A549 (cell line): ENCODE results near the gene IGSF23. TPM values are rescaled to one million over a fixed set of nuclear protein-coding genes. Genes with fewer than 3 reads are reported as not detected.
"Not testable (repeated sequence)": the region's sequence is repeated elsewhere in the genome, so short reads cannot be mapped to it uniquely, and the experiment has no call there.

Experiments
- ATAC-seq, 2 experiments: fragments of 200-7000 bp in 1 of 2; fragments of >200 bp in 1 of 2; cut with Nextera tagmentation in 1 of 2; cut with Tn5 transposase in 1 of 2; 3 replicates each; pipeline versions ENCODE4 v1.8.0 to v1.9.1; 2018 to 2020; ENCODE audit warnings: mild to moderate bottlenecking in 1 of 2, moderate library complexity in 1 of 2
- CTCF ChIA-PET: fragments of 300-600 bp; sonication (Branson Sonifier 250); formaldehyde crosslinking; extraction: SDS; loops from one replicate; lab custom pipeline; 2021; ENCODE audit warnings: antibody characterized with exemption, inconsistent platforms; lab: Yijun Ruan, JAX
- POLR2A ChIA-PET: fragments of 350-600 bp; formaldehyde crosslinking; extraction: SDS; loops from one replicate; lab custom pipeline; 2021; ENCODE audit warnings: antibody characterized with exemption, inconsistent platforms; lab: Yijun Ruan, JAX
- DNase-seq, 2 experiments: peaks; one replicate each; pipeline versions ENCODE4 v3.0.0 to v3.0.0-alpha.2; 2011 to 2016; ENCODE audit warnings: low read depth in 1 of 2, low spot score in 1 of 2
- FAIRE-seq: peaks from 2 replicates; lab custom pipeline; 2011; peaks lifted over from hg19 to GRCh38; lab: Jason Lieb, UNC
- H3K27ac ChIP-seq, 2 experiments: fragments of >200 bp; sonication (Bioruptor Twin); formaldehyde crosslinking; 3 replicates each; pipeline ENCODE4 v1.5.1; 2016 to 2017
- H3K4me1 ChIP-seq: fragments of >200 bp; sonication (Bioruptor Twin); formaldehyde crosslinking; 3 replicates; pipeline ENCODE4 v1.6.1; 2016
- H3K4me2 ChIP-seq: fragments of >200 bp; sonication (Bioruptor Twin); formaldehyde crosslinking; 3 replicates; pipeline ENCODE4 v1.6.1; 2016
- H3K4me3 ChIP-seq: fragments of >200 bp; sonication (Bioruptor Twin); formaldehyde crosslinking; 3 replicates; pipeline ENCODE4 v1.5.1; 2016
- H3K9me3 ChIP-seq: fragments of >200 bp; sonication (Bioruptor Twin); formaldehyde crosslinking; 3 replicates; pipeline ENCODE4 v1.6.1; 2016
- ATOH8 ChIP-seq: fragments of 250-450 bp; sonication (Bioruptor Pico); IDR thresholded peaks from 2 replicates; pipeline ENCODE4 v1.5.0; 2020; ENCODE audit warnings: low read depth, mild to moderate bottlenecking, moderate library complexity
- CEBPB ChIP-seq, 2 experiments: fragments of >200 bp in 1 of 2; sonication (Bioruptor Twin) in 1 of 2; formaldehyde crosslinking in 1 of 2; IDR thresholded peaks; 2 replicates each; pipeline ENCODE4 v1.6.1; 2012 to 2016
- EHMT2 ChIP-seq: fragments of 200-600 bp; sonication (generic); IDR thresholded peaks from 2 replicates; pipeline ENCODE4 v1.6.1; 2016; ENCODE audit warnings: antibody characterized with exemption, low read depth, mild to moderate bottlenecking, moderate library complexity
- EP300 ChIP-seq, 2 experiments: fragments of >200 bp; sonication (Bioruptor Twin); formaldehyde crosslinking; IDR thresholded peaks; 2 replicates in 1 of 2; 3 replicates in 1 of 2; pipeline ENCODE4 v1.6.1; 2016 to 2017
- FOSL2 ChIP-seq, 2 experiments: fragments of 450-650 bp in 1 of 2; fragments of >200 bp in 1 of 2; sonication (Bioruptor Twin) in 1 of 2; formaldehyde crosslinking; IDR thresholded peaks; 2 replicates each; pipeline versions ENCODE4 v1.5.0 to v1.6.1; 2016 to 2020; ENCODE audit warnings: mild to moderate bottlenecking in 1 of 2, moderate library complexity in 1 of 2
- FOXS1 ChIP-seq: fragments of 250-450 bp; sonication (Bioruptor Pico); IDR thresholded peaks from 2 replicates; pipeline ENCODE4 v1.5.0; 2020; ENCODE audit warnings: mild to moderate bottlenecking, moderate library complexity
- HDAC2 ChIP-seq: fragments of 200-600 bp; sonication (generic); IDR thresholded peaks from 2 replicates; pipeline ENCODE4 v1.6.1; 2016
- HEYL ChIP-seq: fragments of 250-450 bp; sonication (Bioruptor Pico); IDR thresholded peaks from 2 replicates; pipeline ENCODE4 v1.8.0; 2021; ENCODE audit warnings: mild to moderate bottlenecking, moderate library complexity
- HMGXB4 ChIP-seq: fragments of 250-450 bp; sonication (Bioruptor Pico); IDR thresholded peaks from 2 replicates; pipeline ENCODE4 v1.5.0; 2021; ENCODE audit warnings: mild to moderate bottlenecking, moderate library complexity, borderline replicate concordance
- HOXA7 ChIP-seq: fragments of 250-450 bp; sonication (Bioruptor Pico); IDR thresholded peaks from 2 replicates; pipeline ENCODE4 v1.5.0; 2020; ENCODE audit warnings: mild to moderate bottlenecking, moderate library complexity
- HOXB13 ChIP-seq: fragments of 250-450 bp; sonication (Bioruptor Pico); IDR thresholded peaks from 2 replicates; pipeline ENCODE4 v1.5.0; 2020; ENCODE audit warnings: low read depth, mild to moderate bottlenecking, moderate library complexity
- HOXB5 ChIP-seq: fragments of 250-450 bp; sonication (Bioruptor Pico); IDR thresholded peaks from 2 replicates; pipeline ENCODE4 v1.5.0; 2020; ENCODE audit warnings: mild to moderate bottlenecking, moderate library complexity
- JUNB ChIP-seq: fragments of >200 bp; sonication (Bioruptor Twin); formaldehyde crosslinking; IDR thresholded peaks from 2 replicates; pipeline ENCODE4 v1.6.1; 2016
- KDM1A ChIP-seq: fragments of 200-600 bp; sonication (generic); IDR thresholded peaks from 2 replicates; pipeline ENCODE4 v1.6.1; 2016; ENCODE audit warnings: low read depth, mild to moderate bottlenecking
- MAFK ChIP-seq: fragments of 450-650 bp; IDR thresholded peaks from 2 replicates; pipeline ENCODE4 v1.6.1; 2014; ENCODE audit not compliant: partially characterized antibody
- NFE2L2 ChIP-seq: fragments of 150-350 bp; conservative IDR thresholded peaks from 2 replicates; pipeline ENCODE4 v1.6.1; 2014; ENCODE audit warnings: low read length
- NR3C1 ChIP-seq: fragments of >200 bp; sonication (Bioruptor Twin); formaldehyde crosslinking; IDR thresholded peaks from 3 replicates; pipeline ENCODE4 v1.6.1; 2017
- POLR2A ChIP-seq: IDR thresholded peaks from 2 replicates; pipeline ENCODE4 v1.6.1; 2012; ENCODE audit warnings: mild to moderate bottlenecking, low read length
- RAD21 ChIP-seq, 2 experiments: fragments of >200 bp in 1 of 2; sonication (Bioruptor Twin) in 1 of 2; formaldehyde crosslinking in 1 of 2; IDR thresholded peaks in 1 of 2; conservative IDR thresholded peaks in 1 of 2; 2 replicates in 1 of 2; 3 replicates in 1 of 2; pipeline ENCODE4 v1.6.1; 2012 to 2018; ENCODE audit warnings: inconsistent platforms in 1 of 2
- RARB ChIP-seq: fragments of 250-450 bp; sonication (Bioruptor Pico); IDR thresholded peaks from 2 replicates; pipeline ENCODE4 v1.8.0; 2021; ENCODE audit warnings: mild to moderate bottlenecking, moderate library complexity
- SMC3 ChIP-seq: fragments of >200 bp; sonication (Bioruptor Twin); formaldehyde crosslinking; IDR thresholded peaks from 3 replicates; pipeline ENCODE4 v1.6.1; 2018; ENCODE audit warnings: inconsistent platforms
- SREBF2 ChIP-seq: fragments of 450-650 bp; IDR thresholded peaks from 2 replicates; pipeline ENCODE4 v1.6.1; 2014; ENCODE audit warnings: mild to moderate bottlenecking, moderate library complexity
- WGBS: methylation state at CpG from one replicate; pipeline ENCODE4 v1.1.6; 2017; ENCODE audit errors: missing lambda C conversion rate; 5-methylcytosine and 5-hydroxymethylcytosine counted together
- polyA plus RNA-seq, 4 experiments: library from polyadenylated mRNA; depleted of rRNA in 3 of 4; stranded (reverse); fragments of >200 nt; fragmentation: RNase III in 1 of 4; extraction: RNeasy Plus Mini Kit Qiagen cat#74134 plus additional on column Dnase treatment in 1 of 4; gene quantifications; 2 replicates in 3 of 4; 3 replicates in 1 of 4; pipeline ENCODE4 v1.2.3, GENCODE V29; 2011 to 2017
- TF ChIP-seq, protein P1 (sequence below): fragments of >200 bp; sonication (Bioruptor Twin); formaldehyde crosslinking; IDR thresholded peaks from 3 replicates; pipeline ENCODE4 v1.5.1; 2016

The IGSF23 gene
- polyA plus RNA-seq, 2 of the 4 experiments (the other 2 are of a cell fraction): 0.14 to 0.35 TPM

DNA sequence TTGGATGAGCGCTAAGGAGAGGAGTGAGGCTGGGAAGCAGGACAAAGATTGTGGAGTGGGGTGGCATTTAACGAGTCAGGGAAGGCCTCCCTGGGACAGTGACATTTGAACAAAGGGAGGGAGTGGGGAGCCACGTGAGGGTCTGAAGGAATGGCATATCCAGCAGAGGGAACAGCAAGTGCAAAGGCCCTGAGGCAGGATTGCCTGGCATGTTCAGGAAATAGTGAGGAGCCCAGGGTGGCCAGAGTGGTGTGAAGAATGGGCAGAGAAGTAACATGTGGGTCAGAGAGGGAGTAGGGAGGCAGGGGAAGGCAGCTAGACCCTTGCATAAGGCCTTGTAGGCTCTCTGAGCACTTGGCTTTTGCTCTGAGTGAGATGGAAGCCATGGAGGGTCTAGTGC, 15.4 kb downstream of the IGSF23 start:
- Histone ChIP-seq H3K4me3 (no peak overlapping the region), H3K4me1 (peaks cover 31% of the 10 kb centered on the region), H3K27ac (peak overlapping the region in 1 of 2 experiments; percentile 1; a peak in 1 of 6 replicates), H3K9me3 (no peaks in the 10 kb centered on the region), H3K4me2 (no peak overlapping the region)
- no peak for TF ChIP-seq JUNB
- no peak for TF ChIP-seq SMC3
- TF ChIP-seq HMGXB4 (CRISPR knock-in tag): no peak
- no peak for TF ChIP-seq CEBPB (IDR thresholded peaks at IDR 0.05)
- no peak for TF ChIP-seq KDM1A
- no peak for TF ChIP-seq ATOH8 (CRISPR knock-in tag)
- TF ChIP-seq RAD21 (conservative IDR thresholded peaks at IDR 0.05 in 1 of 2, IDR thresholded peaks at IDR 0.05 in 1 of 2): no peak
- no peak for TF ChIP-seq NR3C1
- no peak for TF ChIP-seq NFE2L2
- no peak for TF ChIP-seq SREBF2
- TF ChIP-seq POLR2A: no peak
- no peak for TF ChIP-seq HDAC2
- no peak for TF ChIP-seq HOXA7 (CRISPR knock-in tag)
- no peak for TF ChIP-seq HOXB5 (CRISPR knock-in tag)
- 91% methylated on average over 3 of the region's 3 CpGs for WGBS
- ATAC-seq (no peak), DNase-seq (no peak), FAIRE-seq (no peak)
- ChIA-PET CTCF (interaction anchor here (1.0 to 12.4 kb wide), 7 partner anchors 13 to 138 kb away, joined by 3 to 103 read pairs (median 13); partner anchors contain the start of genes IGSF23 and PVR), POLR2A (no interaction called here)

DNA sequence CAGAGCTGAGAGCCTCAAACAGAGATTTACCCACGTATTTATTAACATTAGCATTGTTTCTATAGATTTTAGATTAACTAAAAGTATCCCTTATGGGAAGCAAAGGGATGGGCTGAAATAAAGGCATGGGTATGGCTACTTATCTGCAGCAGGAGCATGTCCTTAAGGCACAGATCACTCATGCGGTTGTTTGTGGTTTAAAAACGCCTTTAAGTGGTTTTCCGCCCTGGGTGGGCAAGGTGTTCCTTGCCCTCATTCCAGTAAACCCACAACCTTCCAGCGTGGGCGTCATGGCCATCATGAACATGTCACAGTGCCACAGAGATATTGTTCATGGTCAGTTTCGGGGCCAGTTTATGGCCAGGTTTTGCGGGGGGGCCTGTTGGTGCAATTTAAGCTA, 18.2 kb downstream of the IGSF23 start:
- H3K4me1 ChIP-seq: peaks cover 29% of the 10 kb centered on the region
- ATAC-seq, H3K9me3 ChIP-seq, H3K4me3 ChIP-seq, DNase-seq, FAIRE-seq, H3K27ac ChIP-seq, H3K4me2 ChIP-seq: not testable (repeated sequence)
- ChIA-PET POLR2A (interaction anchor here (0.9 kb wide), 1 partner anchor 12 kb away, joined by 3 read pairs; the partner anchor contains the start of gene PVR), CTCF (interaction anchor here (0.9 to 12.4 kb wide), 7 partner anchors 10 to 55 kb away, joined by 5 to 103 read pairs (median 26); partner anchors contain the start of genes IGSF23 and PVR)
- 87% methylated on average over 8 of the region's 8 CpGs for WGBS

- CTCF ChIA-PET: interaction anchor here (1.1 to 8.6 kb wide), 8 partner anchors 7 to 151 kb away, joined by 3 to 62 read pairs (median 5); no protein-coding TSS in a partner anchor
- H3K4me3 ChIP-seq, ATAC-seq, H3K4me2 ChIP-seq, FAIRE-seq, POLR2A ChIA-PET, H3K9me3 ChIP-seq, DNase-seq: not testable (repeated sequence)
- H3K27ac ChIP-seq: peak overlapping the region in 1 of 2 experiments; percentile 97; a peak in 3 of 6 replicates
- H3K4me1 ChIP-seq: peaks cover 42% of the 10 kb centered on the region
- WGBS: 90% methylated on average over 5 of the region's 5 CpGs
- TF ChIP-seq MAFK: peak; percentile 68
Measured at GRCh38 chr19:44634058-44634457, 20.7 kb downstream of the IGSF23 start.

DNA sequence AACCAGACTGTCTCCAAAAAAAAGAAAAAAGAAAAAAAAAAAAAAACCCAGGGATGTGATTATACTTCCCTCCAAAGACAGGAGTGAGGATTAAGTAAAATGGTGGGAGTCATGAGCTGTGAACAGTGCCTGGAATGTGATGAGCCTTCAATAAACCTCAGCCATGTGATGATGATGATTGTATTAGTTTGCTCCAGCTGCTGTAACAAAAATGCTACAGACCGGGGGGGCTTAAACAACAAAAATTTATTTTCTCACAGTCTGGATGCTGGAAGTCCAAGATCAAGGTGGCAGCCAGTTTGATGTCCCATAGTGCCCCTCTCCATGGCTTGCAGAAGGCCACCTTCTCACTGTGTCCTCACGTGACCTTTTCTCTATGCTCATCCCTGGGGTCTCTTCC, 21.4 kb downstream of the IGSF23 start:
- CTCF ChIA-PET: interaction anchor here (1.1 to 8.6 kb wide), 10 partner anchors 8 to 89 kb away, joined by 3 to 62 read pairs (median 4); partner anchors contain the start of gene PVR
- no peak for DNase-seq

More for the DNA sequence above, 21.4 kb downstream of the IGSF23 start:
- TF ChIP-seq, protein P1, sequence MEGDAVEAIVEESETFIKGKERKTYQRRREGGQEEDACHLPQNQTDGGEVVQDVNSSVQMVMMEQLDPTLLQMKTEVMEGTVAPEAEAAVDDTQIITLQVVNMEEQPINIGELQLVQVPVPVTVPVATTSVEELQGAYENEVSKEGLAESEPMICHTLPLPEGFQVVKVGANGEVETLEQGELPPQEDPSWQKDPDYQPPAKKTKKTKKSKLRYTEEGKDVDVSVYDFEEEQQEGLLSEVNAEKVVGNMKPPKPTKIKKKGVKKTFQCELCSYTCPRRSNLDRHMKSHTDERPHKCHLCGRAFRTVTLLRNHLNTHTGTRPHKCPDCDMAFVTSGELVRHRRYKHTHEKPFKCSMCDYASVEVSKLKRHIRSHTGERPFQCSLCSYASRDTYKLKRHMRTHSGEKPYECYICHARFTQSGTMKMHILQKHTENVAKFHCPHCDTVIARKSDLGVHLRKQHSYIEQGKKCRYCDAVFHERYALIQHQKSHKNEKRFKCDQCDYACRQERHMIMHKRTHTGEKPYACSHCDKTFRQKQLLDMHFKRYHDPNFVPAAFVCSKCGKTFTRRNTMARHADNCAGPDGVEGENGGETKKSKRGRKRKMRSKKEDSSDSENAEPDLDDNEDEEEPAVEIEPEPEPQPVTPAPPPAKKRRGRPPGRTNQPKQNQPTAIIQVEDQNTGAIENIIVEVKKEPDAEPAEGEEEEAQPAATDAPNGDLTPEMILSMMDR: no peak
- no peak for TF ChIP-seq FOSL2 (IDR thresholded peaks at IDR 0.05)
- no peak for TF ChIP-seq FOSL2 (CRISPR knock-in tag; IDR thresholded peaks at IDR 0.05)
- no peak for TF ChIP-seq EHMT2
- TF ChIP-seq JUNB: no peak
- TF ChIP-seq HOXB5 (CRISPR knock-in tag): no peak
- no peak for TF ChIP-seq RARB (CRISPR knock-in tag)
- TF ChIP-seq RAD21 (conservative IDR thresholded peaks at IDR 0.05 in 1 of 2, IDR thresholded peaks at IDR 0.05 in 1 of 2): no peak
- no peak for TF ChIP-seq HEYL (CRISPR knock-in tag)
- no peak for TF ChIP-seq HOXA7 (CRISPR knock-in tag)
- TF ChIP-seq POLR2A: no peak
- TF ChIP-seq EP300 (IDR thresholded peaks at IDR 0.05): no peak
- no peak for TF ChIP-seq HOXB13 (CRISPR knock-in tag)
- TF ChIP-seq FOXS1: no peak
- TF ChIP-seq, all 56 proteins: peak for 0
- Histone ChIP-seq H3K4me1 (peaks cover 50% of the 10 kb centered on the region), H3K27ac (peak overlapping the region; percentile 84 to 97), H3K4me2 (no peak overlapping the region), H3K4me3 (no peak overlapping the region), H3K9me3 (peaks cover 4% of the 10 kb centered on the region; the same call in 1 of the 3 replicates)
- FAIRE-seq (no peak), ATAC-seq (no peak)
- POLR2A ChIA-PET: no interaction called here
- 92% methylated on average over 2 of the region's 2 CpGs for WGBS
